Peyer's patch (tissue), 4 donors: ENCODE measurements around the gene FSD2. TPM values are rescaled to one million over a fixed set of nuclear protein-coding genes. Genes with fewer than 3 reads are reported as not detected.

ENCODE experiments used
- DNase-seq, 3 donors: peaks; one replicate each; pipeline ENCODE4 v3.0.0-alpha.2; 2017 to 2019
- H3K27ac ChIP-seq, 4 donors: fragments of 200-600 bp; sonication (generic); one replicate each; pipeline ENCODE4 v1.5.1; 2016 to 2019
- H3K27me3 ChIP-seq, 2 donors: fragments of 200-600 bp; sonication (generic); one replicate each; pipeline ENCODE4 v1.5.1; 2019
- H3K36me3 ChIP-seq, 3 donors: fragments of 200-600 bp; sonication (generic); one replicate each; pipeline ENCODE4 v1.5.1; 2016 to 2019
- H3K4me1 ChIP-seq, 4 donors: fragments of 200-600 bp; sonication (generic); one replicate each; pipeline ENCODE4 v1.5.1; 2016 to 2019
- H3K4me3 ChIP-seq, 4 donors: fragments of 200-600 bp; sonication (generic); 1 replicate in 3 of 4; 2 replicates in 1 of 4; pipeline ENCODE4 v1.5.1; 2016 to 2019; ENCODE audit warnings: mild to moderate bottlenecking in 1 of 4
- H3K9me3 ChIP-seq, 4 donors: fragments of 200-600 bp; sonication (generic); one replicate each; pipeline ENCODE4 v1.5.1; 2016 to 2019; ENCODE audit warnings: mild to moderate bottlenecking in 1 of 4
- CTCF ChIP-seq, 6 experiments: fragments of 450-650 bp in 4 of 6; fragments of 200-600 bp in 2 of 6; sonication (generic) in 1 of 6; IDR thresholded peaks; one replicate each; pipeline ENCODE4 v1.5.1; 2017 to 2019; ENCODE audit warnings: antibody characterized with exemption in 6 of 6, mild to moderate bottlenecking in 3 of 6, moderate library complexity in 1 of 6
- POLR2A ChIP-seq, 2 donors: fragments of 450-650 bp; IDR thresholded peaks; one replicate each; pipeline ENCODE4 v1.5.1; 2017; ENCODE audit warnings: antibody characterized with exemption in 2 of 2, mild to moderate bottlenecking in 2 of 2, moderate library complexity in 2 of 2
- total RNA-seq, 4 donors: library from RNA; depleted of rRNA; stranded (reverse); fragments of >200 nt; gene quantifications; one replicate each; pipeline ENCODE4 v1.1.0, GENCODE V29; 2016

Gene FSD2
- total RNA-seq, result not detected

- peak in 2 of 3 donors; percentile 62 to 68 for DNase-seq
- H3K4me3 ChIP-seq, result no peak within 1 kb of the TSS
- TF ChIP-seq CTCF (IDR thresholded peaks at IDR 0.05), result no peak
- TF ChIP-seq POLR2A (IDR thresholded peaks at IDR 0.05), result no peak
- no peaks in the 10 kb centered on the region for H3K36me3 ChIP-seq
- H3K27me3 ChIP-seq, result no peaks in the 10 kb centered on the region
- H3K9me3 ChIP-seq, result no peaks in the 10 kb centered on the region
- H3K4me1 ChIP-seq, result peaks cover 0 to 5% (median 0%) of the 10 kb centered on the region in 4 donors
- H3K27ac ChIP-seq, result peak within 1 kb of the TSS in 1 of 4 donors; percentile 44
Measured at GRCh38 chr15:82805994-82806406, at the start of gene FSD2. Gene FSD2, minus strand, starts transcription at chr15:82806069. Its CDS starts 18,679 bp downstream, at chr15:82787390.

GRCh38 chr15:82854554-82854953, 48.7 kb upstream of the FSD2 start:
- no peak overlapping the region for H3K27ac ChIP-seq
- H3K36me3 ChIP-seq, result no peaks in the 10 kb centered on the region

GRCh38 chr15:82852941-82853561, 47.2 kb upstream of the FSD2 start:
- peak in 1 of 3 donors; percentile 44 for DNase-seq
- peaks cover 0 to 12% (median 0%) of the 10 kb centered on the region in 4 donors for H3K4me1 ChIP-seq
- H3K36me3 ChIP-seq, result no peaks in the 10 kb centered on the region
- H3K27me3 ChIP-seq, result no peaks in the 10 kb centered on the region
- no peak overlapping the region for H3K27ac ChIP-seq
- TF ChIP-seq POLR2A (IDR thresholded peaks at IDR 0.05), result no peak
- no peak for TF ChIP-seq CTCF (IDR thresholded peaks at IDR 0.05)
- no peaks in the 10 kb centered on the region for H3K9me3 ChIP-seq
- no peak overlapping the region for H3K4me3 ChIP-seq

More at GRCh38 chr15:82854554-82854953, 48.7 kb upstream of the FSD2 start:
- Histone ChIP-seq H3K4me1 (peaks cover 0 to 6% (median 0%) of the 10 kb centered on the region in 4 donors), H3K9me3 (no peaks in the 10 kb centered on the region), H3K4me3 (no peak overlapping the region), H3K27me3 (no peaks in the 10 kb centered on the region)
- no peak for DNase-seq
- TF ChIP-seq POLR2A (IDR thresholded peaks at IDR 0.05), result no peak
- TF ChIP-seq CTCF (IDR thresholded peaks at IDR 0.05), result no peak

- Histone ChIP-seq H3K27me3 (no peaks in the 10 kb centered on the region), H3K4me1 (peaks cover 0 to 12% (median 0%) of the 10 kb centered on the region in 4 donors), H3K9me3 (no peaks in the 10 kb centered on the region), H3K36me3 (no peaks in the 10 kb centered on the region), H3K4me3 (no peak overlapping the region), H3K27ac (no peak overlapping the region)
- peak in 2 of 3 donors; percentile 9 to 24 for DNase-seq
- TF ChIP-seq POLR2A (IDR thresholded peaks at IDR 0.05) (no peak), CTCF (IDR thresholded peaks at IDR 0.05) (no peak)
Measured at GRCh38 chr15:82851981-82852511, 46.2 kb upstream of the FSD2 start.

GRCh38 chr15:82851306-82851850, 45.5 kb upstream of the FSD2 start:
- Histone ChIP-seq H3K9me3 (no peaks in the 10 kb centered on the region), H3K27ac (no peak overlapping the region), H3K27me3 (no peaks in the 10 kb centered on the region), H3K36me3 (no peaks in the 10 kb centered on the region), H3K4me3 (no peak overlapping the region), H3K4me1 (peaks cover 0 to 12% (median 0%) of the 10 kb centered on the region in 4 donors)
- TF ChIP-seq POLR2A (IDR thresholded peaks at IDR 0.05), result no peak
- no peak for TF ChIP-seq CTCF (IDR thresholded peaks at IDR 0.05)
- DNase-seq, result peak in 2 of 3 donors; percentile 8 to 31
